ENCODE measurements around the gene MAP6. TPM values are rescaled to one million over a fixed set of nuclear protein-coding genes. Genes with fewer than 3 reads are reported as not detected.
A peak's percentile ranks its signal among the peaks of the same experiment; 100 is the strongest.

The MAP6 gene
- total RNA-seq, 2 donors from 2014 or later = 0.21 to 0.24 TPM

DNA sequence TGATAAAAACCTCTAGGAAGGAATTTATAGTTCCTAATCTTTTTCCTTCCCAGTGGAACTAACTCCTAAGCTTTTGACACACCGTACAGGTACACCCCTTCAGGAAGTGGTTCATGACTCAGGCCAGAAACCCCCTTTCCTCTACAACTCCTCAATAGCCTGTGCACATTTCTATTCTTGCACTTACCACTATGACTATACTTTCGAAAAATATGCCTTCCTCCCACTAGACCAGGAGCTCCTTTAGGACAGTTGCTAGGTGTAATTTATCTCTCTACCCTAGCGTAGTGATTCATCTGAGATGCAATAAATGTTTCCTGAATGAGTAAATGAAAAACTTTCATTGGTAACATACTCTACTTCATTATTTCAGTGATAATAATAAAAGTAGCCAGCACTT, 14.5 kb downstream of the MAP6 start:
- no peaks in the 10 kb centered on the region for H3K9me3 Mint-ChIP-seq

GRCh38 chr11:75653532-75653931, 15.3 kb downstream of the MAP6 start:
- no peak overlapping the region for H3K4me3 Mint-ChIP-seq
- ATAC-seq (replicated peaks) = no peak
- H3K36me3 Mint-ChIP-seq (ENCODE audit: low read depth) = no peaks in the 10 kb centered on the region
- no peak overlapping the region for H3K27ac Mint-ChIP-seq
- H3K27me3 Mint-ChIP-seq = peaks cover 16% of the 10 kb centered on the region
- no peaks in the 10 kb centered on the region for H3K9me3 Mint-ChIP-seq
- H3K4me1 Mint-ChIP-seq = peaks cover 6% of the 10 kb centered on the region

More for the DNA sequence above, 14.5 kb downstream of the MAP6 start:
- Mint-ChIP-seq H3K27me3 (peaks cover 20% of the 10 kb centered on the region), H3K27ac (peak overlapping the region; percentile 18), H3K4me3 (peak overlapping the region; percentile 2), H3K4me1 (peaks cover 6% of the 10 kb centered on the region), H3K36me3 (ENCODE audit: low read depth) (no peaks in the 10 kb centered on the region)
- ATAC-seq (replicated peaks) = peak; percentile 99

DNA sequence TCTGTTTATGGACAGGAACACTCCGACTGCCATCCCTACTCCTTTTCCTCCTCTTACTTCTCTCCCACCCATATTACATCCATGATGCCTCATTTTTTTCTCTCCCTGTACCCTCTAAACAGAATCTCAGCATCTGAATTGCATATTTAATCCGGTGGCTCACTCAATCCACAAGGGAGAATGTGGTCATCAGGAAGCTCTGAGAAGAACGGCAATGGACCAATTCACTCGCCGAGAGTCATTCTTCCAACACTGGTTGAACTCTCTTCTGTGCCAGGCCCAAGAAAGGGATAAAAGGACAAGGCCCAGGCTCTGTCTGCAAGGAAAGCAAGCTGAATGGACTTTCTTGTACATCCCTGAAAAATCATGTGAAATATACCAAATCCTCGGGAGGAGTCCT, 15.9 kb downstream of the MAP6 start:
- peaks cover 6% of the 10 kb centered on the region for H3K4me1 Mint-ChIP-seq
- H3K9me3 Mint-ChIP-seq = no peaks in the 10 kb centered on the region
- H3K27ac Mint-ChIP-seq = no peak overlapping the region
- peaks cover 11% of the 10 kb centered on the region for H3K27me3 Mint-ChIP-seq
- no peaks in the 10 kb centered on the region for H3K36me3 Mint-ChIP-seq (ENCODE audit: low read depth)
- H3K4me3 Mint-ChIP-seq = no peak overlapping the region
- no peak for ATAC-seq (replicated peaks)

DNA sequence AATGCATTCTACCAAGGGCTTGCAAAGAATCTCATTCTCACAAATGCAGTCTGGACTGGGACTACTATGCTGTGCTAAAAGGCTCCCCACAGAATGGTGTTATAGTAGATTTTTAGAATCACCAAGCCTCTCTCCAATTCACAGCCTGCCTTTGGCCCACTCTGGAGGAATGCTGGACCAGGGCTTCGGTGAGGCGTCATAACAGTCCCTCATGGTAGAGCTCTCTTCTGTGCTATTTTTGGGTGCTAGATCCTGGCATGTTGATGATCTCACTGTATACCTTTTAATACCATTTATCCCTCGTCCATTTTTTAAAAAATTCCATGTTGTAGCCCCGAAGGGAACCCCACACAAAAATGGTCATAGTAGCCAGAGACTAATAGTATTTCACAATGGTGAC, 17.6 kb downstream of the MAP6 start:
- Mint-ChIP-seq H3K36me3 (ENCODE audit: low read depth) (no peaks in the 10 kb centered on the region), H3K4me1 (peaks cover 6% of the 10 kb centered on the region), H3K9me3 (no peaks in the 10 kb centered on the region), H3K27me3 (peaks cover 6% of the 10 kb centered on the region), H3K4me3 (no peak overlapping the region), H3K27ac (no peak overlapping the region)
- ATAC-seq (replicated peaks) = no peak

DNA sequence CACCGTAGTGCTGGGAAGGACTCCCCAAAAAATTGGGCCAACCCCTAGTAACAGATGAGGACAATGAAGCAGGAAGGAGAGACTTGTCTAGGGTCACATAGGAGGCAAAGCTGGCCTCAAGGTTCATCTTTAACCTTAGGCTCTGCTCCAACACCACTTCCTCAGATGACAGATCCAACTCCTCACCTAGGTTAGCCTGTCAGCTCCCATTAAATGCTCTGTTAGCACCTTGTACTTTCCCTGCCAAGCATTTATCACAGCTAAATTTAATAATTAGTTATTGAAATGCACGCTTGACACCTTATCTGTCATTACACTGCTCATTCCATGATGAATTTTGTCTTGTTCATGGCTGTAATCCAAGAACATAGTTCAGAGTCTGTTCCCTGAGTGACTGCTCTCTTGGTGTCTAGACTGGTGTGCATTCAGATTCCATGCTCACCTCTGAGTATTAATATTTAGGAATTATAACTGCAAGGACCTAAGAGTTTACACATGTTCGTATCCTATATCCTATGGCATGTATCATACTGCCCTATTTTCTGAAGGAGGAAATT, 18.6 kb downstream of the MAP6 start:
- Mint-ChIP-seq H3K27ac (no peak overlapping the region), H3K9me3 (no peaks in the 10 kb centered on the region), H3K4me1 (peaks cover 6% of the 10 kb centered on the region), H3K4me3 (no peak overlapping the region), H3K36me3 (ENCODE audit: low read depth) (no peaks in the 10 kb centered on the region), H3K27me3 (peaks cover 4% of the 10 kb centered on the region)
- ATAC-seq (replicated peaks) = no peak

- no peak overlapping the region for H3K4me3 Mint-ChIP-seq
- H3K27ac Mint-ChIP-seq = no peak overlapping the region
- no peaks in the 10 kb centered on the region for H3K36me3 Mint-ChIP-seq (ENCODE audit: low read depth)
- no peak for ATAC-seq (replicated peaks)
- H3K9me3 Mint-ChIP-seq = no peaks in the 10 kb centered on the region
- H3K4me1 Mint-ChIP-seq = no peaks in the 10 kb centered on the region
- H3K27me3 Mint-ChIP-seq = peaks cover 4% of the 10 kb centered on the region
Measured at GRCh38 chr11:75644946-75645345, 23.9 kb downstream of the MAP6 start.

DNA sequence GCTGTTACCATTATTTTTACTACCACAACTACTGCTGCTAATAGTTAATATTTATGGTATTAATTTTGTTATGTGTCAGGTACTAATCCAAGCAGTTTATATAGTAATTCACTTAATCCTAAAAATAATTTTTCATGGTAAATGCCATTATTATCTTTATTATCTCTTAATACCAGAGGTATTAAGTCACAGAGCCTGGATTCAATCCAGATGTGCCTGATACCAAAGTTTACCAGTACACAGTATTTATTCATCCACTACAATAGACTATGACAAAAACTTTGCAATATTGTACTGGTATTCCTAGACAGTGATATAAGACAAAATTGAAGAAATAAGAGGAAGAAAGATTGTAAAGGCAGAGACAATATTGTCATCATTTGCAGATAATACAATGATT, 24.5 kb downstream of the MAP6 start:
- peaks cover 4% of the 10 kb centered on the region for H3K27me3 Mint-ChIP-seq
- ATAC-seq (replicated peaks) = no peak
- no peaks in the 10 kb centered on the region for H3K4me1 Mint-ChIP-seq
- no peaks in the 10 kb centered on the region for H3K36me3 Mint-ChIP-seq (ENCODE audit: low read depth)
- H3K4me3 Mint-ChIP-seq = no peak overlapping the region
- no peak overlapping the region for H3K27ac Mint-ChIP-seq
- no peaks in the 10 kb centered on the region for H3K9me3 Mint-ChIP-seq

DNA sequence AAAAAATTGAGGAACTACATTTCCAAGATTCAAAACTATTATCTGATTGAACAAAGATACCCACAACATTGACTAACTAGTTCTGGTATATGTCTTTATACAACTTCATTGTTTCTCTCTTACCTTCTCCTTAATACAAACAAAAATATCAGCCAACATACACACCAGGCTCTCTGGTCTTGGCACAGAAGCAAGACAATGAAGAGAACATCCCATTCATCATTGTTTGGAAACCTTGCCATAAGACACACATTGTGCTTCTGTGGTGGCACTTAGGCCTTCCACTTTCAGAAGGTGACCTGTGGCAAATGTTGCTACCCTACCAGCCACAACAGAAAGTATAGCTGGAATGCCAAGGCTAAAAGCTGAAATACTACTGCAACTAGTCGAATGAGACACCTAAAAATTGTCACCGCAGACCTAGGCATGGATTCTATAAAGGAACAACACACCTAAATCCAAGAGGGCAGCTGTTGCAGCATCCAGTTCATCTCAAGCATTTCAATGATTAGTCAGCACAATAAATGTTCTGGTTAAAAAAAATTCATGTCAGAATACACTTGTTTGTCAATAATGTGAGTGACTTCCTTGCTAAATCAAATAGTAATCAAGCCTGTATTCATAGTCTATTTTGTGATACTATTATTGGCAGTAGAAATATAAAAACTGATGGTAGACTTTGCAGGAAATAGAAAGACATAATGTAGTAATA, 26.3 kb downstream of the MAP6 start:
- Mint-ChIP-seq H3K9me3 (no peaks in the 10 kb centered on the region), H3K4me3 (no peak overlapping the region), H3K36me3 (ENCODE audit: low read depth) (no peaks in the 10 kb centered on the region), H3K27me3 (peaks cover 9% of the 10 kb centered on the region), H3K27ac (no peak overlapping the region), H3K4me1 (no peaks in the 10 kb centered on the region)
- ATAC-seq (replicated peaks) = no peak

- Mint-ChIP-seq H3K27me3 (peaks cover 24% of the 10 kb centered on the region), H3K4me3 (no peak overlapping the region)
Measured at GRCh38 chr11:75639762-75640181, 29.1 kb downstream of the MAP6 start.

DNA sequence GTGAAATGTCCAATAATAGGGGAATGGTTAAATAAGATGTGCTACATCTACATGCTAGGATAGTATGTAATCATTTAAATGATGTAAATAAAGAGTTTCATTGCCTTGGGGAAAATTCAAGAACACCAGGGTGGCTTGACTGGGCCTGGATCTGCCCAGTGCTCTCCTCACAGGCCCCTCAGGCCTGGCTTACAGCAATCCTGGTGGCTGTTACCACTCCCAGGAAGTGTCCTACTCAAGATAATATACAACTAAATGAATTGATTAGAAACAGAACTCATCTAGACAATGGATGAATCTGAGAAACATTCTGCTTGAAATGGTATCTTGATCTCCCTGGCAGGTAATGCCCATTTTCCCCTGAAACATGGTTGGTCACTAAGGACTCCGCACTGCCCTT, 30.8 kb downstream of the MAP6 start:
- no peaks in the 10 kb centered on the region for H3K36me3 Mint-ChIP-seq (ENCODE audit: low read depth)
- H3K4me1 Mint-ChIP-seq = no peaks in the 10 kb centered on the region
- H3K27me3 Mint-ChIP-seq = peaks cover 35% of the 10 kb centered on the region
- no peak for ATAC-seq (replicated peaks)
- no peak overlapping the region for H3K4me3 Mint-ChIP-seq
- no peak overlapping the region for H3K27ac Mint-ChIP-seq
- no peaks in the 10 kb centered on the region for H3K9me3 Mint-ChIP-seq

More at GRCh38 chr11:75639762-75640181, 29.1 kb downstream of the MAP6 start:
- no peak for ATAC-seq (replicated peaks)
- H3K9me3 Mint-ChIP-seq = no peaks in the 10 kb centered on the region
- H3K4me1 Mint-ChIP-seq = no peaks in the 10 kb centered on the region
- H3K27ac Mint-ChIP-seq = no peak overlapping the region
- H3K36me3 Mint-ChIP-seq (ENCODE audit: low read depth) = no peaks in the 10 kb centered on the region

GRCh38 chr11:75635066-75635862, 33.6 kb downstream of the MAP6 start:
- Mint-ChIP-seq H3K36me3 (ENCODE audit: low read depth) (no peaks in the 10 kb centered on the region), H3K27me3 (peaks cover 49% of the 10 kb centered on the region), H3K9me3 (no peaks in the 10 kb centered on the region), H3K4me1 (no peaks in the 10 kb centered on the region), H3K4me3 (no peak overlapping the region), H3K27ac (no peak overlapping the region)
- no peak for ATAC-seq (replicated peaks)

- no peak overlapping the region for H3K27ac Mint-ChIP-seq
- no peak for ATAC-seq (replicated peaks)
- H3K4me1 Mint-ChIP-seq = no peaks in the 10 kb centered on the region
- H3K36me3 Mint-ChIP-seq (ENCODE audit: low read depth) = no peaks in the 10 kb centered on the region
- peaks cover 51% of the 10 kb centered on the region for H3K27me3 Mint-ChIP-seq
- H3K4me3 Mint-ChIP-seq = no peak overlapping the region
- no peaks in the 10 kb centered on the region for H3K9me3 Mint-ChIP-seq
Measured at GRCh38 chr11:75633409-75634066, 35.3 kb downstream of the MAP6 start.

DNA sequence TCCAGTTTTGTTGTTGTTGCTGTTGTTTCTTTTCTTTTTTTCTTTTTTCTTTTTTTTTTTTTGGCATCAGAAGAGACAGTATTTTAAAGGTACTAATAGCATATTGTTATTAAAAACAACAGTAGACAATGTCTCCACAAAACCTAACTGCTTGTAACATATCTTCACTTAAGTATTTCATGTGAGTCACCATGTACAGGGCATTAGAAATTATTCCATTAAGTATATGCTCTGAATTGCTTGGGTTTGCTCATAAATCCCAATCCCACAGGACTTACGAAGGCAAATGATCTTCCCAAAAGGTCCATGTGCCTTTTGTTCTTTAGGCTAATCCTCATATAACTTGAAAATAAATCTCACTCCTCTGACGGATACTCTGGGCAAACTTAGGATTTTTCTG, 35.9 kb downstream of the MAP6 start:
- H3K4me1 Mint-ChIP-seq = no peaks in the 10 kb centered on the region
- H3K36me3 Mint-ChIP-seq (ENCODE audit: low read depth) = no peaks in the 10 kb centered on the region
- ATAC-seq (replicated peaks) = no peak
- peaks cover 51% of the 10 kb centered on the region for H3K27me3 Mint-ChIP-seq
- H3K4me3 Mint-ChIP-seq = no peak overlapping the region
- H3K9me3 Mint-ChIP-seq = no peaks in the 10 kb centered on the region
- no peak overlapping the region for H3K27ac Mint-ChIP-seq

- H3K4me1 Mint-ChIP-seq = no peaks in the 10 kb centered on the region
- no peak for ATAC-seq (replicated peaks)
- no peak overlapping the region for H3K27ac Mint-ChIP-seq
- H3K27me3 Mint-ChIP-seq = peaks cover 53% of the 10 kb centered on the region
- no peaks in the 10 kb centered on the region for H3K36me3 Mint-ChIP-seq (ENCODE audit: low read depth)
- H3K9me3 Mint-ChIP-seq = no peaks in the 10 kb centered on the region
- no peak overlapping the region for H3K4me3 Mint-ChIP-seq
Measured at GRCh38 chr11:75632450-75632849, 36.4 kb downstream of the MAP6 start.
